ENCODE measurements around the gene LMNTD1.

DNA sequence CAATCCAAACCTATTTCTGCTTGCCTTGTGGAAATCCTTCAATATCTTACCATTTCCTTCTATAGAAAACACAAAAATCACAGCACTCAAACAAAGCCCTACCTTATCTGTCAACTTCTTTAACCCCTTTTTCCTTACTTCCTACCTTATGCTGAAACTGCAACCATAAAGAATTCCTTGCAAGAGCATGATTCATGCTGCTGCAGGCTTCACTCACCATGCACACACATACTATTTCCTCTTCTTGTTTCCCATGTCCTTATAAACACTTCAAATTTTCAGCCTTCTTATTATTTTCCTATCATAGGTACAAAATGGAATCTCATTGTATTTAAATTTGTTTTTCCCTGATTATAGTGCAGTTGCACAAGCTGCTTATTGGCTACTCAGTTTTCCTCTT, 23.3 kb downstream of the LMNTD1 start:
- TF ChIP-seq TEAD4 (IDR thresholded peaks at IDR 0.05) (no peak), CEBPB (IDR thresholded peaks at IDR 0.05) (no peak), TCF12 (IDR thresholded peaks at IDR 0.05; ENCODE audit: low read depth) (no peak), EGR1 (IDR thresholded peaks at IDR 0.05) (no peak), MAX (IDR thresholded peaks at IDR 0.05) (no peak), RAD21 (IDR thresholded peaks at IDR 0.05; ENCODE audit: low read depth) (no peak), EP300 (IDR thresholded peaks at IDR 0.05; ENCODE audit: borderline replicate concordance) (no peak), YY1 (IDR thresholded peaks at IDR 0.05; ENCODE audit: low read depth) (no peak), TAF1 (IDR thresholded peaks at IDR 0.05; ENCODE audit: low read depth) (no peak), NFIC (IDR thresholded peaks at IDR 0.05) (no peak), FOXM1 (IDR thresholded peaks at IDR 0.05; ENCODE audit: borderline replicate concordance, low read depth) (no peak), CREB1 (IDR thresholded peaks at IDR 0.05; ENCODE audit: low read depth) (no peak)
- TF ChIP-seq, protein P1, sequence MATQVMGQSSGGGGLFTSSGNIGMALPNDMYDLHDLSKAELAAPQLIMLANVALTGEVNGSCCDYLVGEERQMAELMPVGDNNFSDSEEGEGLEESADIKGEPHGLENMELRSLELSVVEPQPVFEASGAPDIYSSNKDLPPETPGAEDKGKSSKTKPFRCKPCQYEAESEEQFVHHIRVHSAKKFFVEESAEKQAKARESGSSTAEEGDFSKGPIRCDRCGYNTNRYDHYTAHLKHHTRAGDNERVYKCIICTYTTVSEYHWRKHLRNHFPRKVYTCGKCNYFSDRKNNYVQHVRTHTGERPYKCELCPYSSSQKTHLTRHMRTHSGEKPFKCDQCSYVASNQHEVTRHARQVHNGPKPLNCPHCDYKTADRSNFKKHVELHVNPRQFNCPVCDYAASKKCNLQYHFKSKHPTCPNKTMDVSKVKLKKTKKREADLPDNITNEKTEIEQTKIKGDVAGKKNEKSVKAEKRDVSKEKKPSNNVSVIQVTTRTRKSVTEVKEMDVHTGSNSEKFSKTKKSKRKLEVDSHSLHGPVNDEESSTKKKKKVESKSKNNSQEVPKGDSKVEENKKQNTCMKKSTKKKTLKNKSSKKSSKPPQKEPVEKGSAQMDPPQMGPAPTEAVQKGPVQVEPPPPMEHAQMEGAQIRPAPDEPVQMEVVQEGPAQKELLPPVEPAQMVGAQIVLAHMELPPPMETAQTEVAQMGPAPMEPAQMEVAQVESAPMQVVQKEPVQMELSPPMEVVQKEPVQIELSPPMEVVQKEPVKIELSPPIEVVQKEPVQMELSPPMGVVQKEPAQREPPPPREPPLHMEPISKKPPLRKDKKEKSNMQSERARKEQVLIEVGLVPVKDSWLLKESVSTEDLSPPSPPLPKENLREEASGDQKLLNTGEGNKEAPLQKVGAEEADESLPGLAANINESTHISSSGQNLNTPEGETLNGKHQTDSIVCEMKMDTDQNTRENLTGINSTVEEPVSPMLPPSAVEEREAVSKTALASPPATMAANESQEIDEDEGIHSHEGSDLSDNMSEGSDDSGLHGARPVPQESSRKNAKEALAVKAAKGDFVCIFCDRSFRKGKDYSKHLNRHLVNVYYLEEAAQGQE (IDR thresholded peaks at IDR 0.05; ENCODE audit: low read depth): no peak
